ENCODE results near the gene PCDHA9.

The PCDHA9 gene

GRCh38 chr5:140883927-140884697 is 35.9 kb downstream of the PCDHA9 start:
- Mint-ChIP-seq H3K27ac (no peak overlapping the region), H3K4me3 (no peak overlapping the region), H3K27me3 (peaks cover 34% of the 10 kb centered on the region), H3K4me1 (no peaks in the 10 kb centered on the region), H3K9me3 (peaks cover 22 to 25% of the 10 kb centered on the region in 2 donors)
- DNase-seq (no peak), ATAC-seq (no peak)
